Myocyte (in vitro differentiated cells): ENCODE results near the gene TYROBP. TPM values are rescaled to one million over a fixed set of nuclear protein-coding genes. Genes with fewer than 3 reads are reported as not detected.
"Not testable (repeated sequence)": the region's sequence is repeated elsewhere in the genome, so short reads cannot be mapped to it uniquely, and the experiment has no call there.

ENCODE experiments used
- DNase-seq: peaks from one replicate; pipeline ENCODE4 v3.0.0-alpha.2; 2012; ENCODE audit warnings: low read depth
- polyA plus RNA-seq: library from polyadenylated mRNA; unstranded; fragments of >200 nt; gene quantifications from one replicate; pipeline ENCODE4 v1.2.1, GENCODE V29; 2012; ENCODE audit warnings: missing spikeins
- total RNA-seq: library from RNA; depleted of rRNA; stranded (reverse); fragments of >200 nt; gene quantifications from 2 replicates; pipeline ENCODE4 v1.2.3, GENCODE V29; 2014

The TYROBP gene
- not detected in 2 replicates for total RNA-seq
- polyA plus RNA-seq, result not detected

- DNase-seq, result no peak
Measured at GRCh38 chr19:35908010-35908441, at the start of gene TYROBP. Gene TYROBP (minus strand): TSS chr19:35908295. CDS start chr19:35908228, 67 bp downstream.

GRCh38 chr19:35957411-35957810, 49.3 kb upstream of the TYROBP start:
- not testable (repeated sequence) for DNase-seq

GRCh38 chr19:35955881-35956634, 48.0 kb upstream of the TYROBP start:
- DNase-seq, result no peak

GRCh38 chr19:35949131-35949530, 41.0 kb upstream of the TYROBP start:
- no peak for DNase-seq

- no peak for DNase-seq
Measured at GRCh38 chr19:35946203-35946602, 38.1 kb upstream of the TYROBP start.

DNA sequence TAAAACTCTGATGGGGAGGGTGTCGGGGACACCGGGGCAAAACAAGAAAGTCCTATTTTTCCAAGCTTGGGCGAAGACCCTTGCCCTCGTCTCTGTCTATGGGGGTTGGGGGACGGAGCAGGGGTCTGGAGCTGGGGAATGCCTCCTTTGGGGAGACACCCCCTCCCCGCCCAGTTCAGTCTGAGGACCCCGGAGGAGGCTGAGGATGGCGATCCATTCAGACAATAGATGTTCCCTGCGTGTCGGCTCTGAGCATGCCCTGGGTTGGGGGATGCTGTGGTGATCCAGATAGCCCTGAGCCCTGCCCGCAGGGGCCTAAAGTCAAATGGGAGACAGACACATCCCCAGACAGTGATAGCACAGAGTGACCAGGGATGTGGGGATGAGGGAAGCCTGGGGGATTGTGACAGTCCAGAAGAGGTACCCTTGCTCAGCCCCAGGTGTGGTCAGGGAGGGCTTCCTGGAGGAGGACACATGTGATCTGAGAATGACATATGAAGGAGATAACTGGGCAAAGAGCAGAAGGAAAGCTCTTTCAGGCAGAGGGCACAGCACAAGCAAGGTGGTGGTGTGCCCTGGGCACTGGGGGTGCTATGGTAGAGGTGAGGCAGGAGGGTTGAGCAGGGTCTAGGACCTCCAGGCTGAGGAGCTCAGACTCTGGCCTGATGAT, 37.2 kb upstream of the TYROBP start:
- no peak for DNase-seq

DNA sequence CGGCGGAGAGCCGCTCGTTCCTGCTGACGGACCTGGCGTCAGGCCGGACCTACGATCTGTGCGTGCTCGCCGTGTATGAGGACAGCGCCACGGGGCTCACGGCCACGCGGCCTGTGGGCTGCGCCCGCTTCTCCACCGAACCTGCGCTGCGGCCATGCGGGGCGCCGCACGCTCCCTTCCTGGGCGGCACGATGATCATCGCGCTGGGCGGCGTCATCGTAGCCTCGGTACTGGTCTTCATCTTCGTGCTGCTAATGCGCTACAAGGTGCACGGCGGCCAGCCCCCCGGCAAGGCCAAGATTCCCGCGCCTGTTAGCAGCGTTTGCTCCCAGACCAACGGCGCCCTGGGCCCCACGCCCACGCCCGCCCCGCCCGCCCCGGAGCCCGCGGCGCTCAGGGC, 36.5 kb upstream of the TYROBP start:
- no peak for DNase-seq

- no peak for DNase-seq
Measured at GRCh38 chr19:35943321-35944301, 35.5 kb upstream of the TYROBP start.

DNA sequence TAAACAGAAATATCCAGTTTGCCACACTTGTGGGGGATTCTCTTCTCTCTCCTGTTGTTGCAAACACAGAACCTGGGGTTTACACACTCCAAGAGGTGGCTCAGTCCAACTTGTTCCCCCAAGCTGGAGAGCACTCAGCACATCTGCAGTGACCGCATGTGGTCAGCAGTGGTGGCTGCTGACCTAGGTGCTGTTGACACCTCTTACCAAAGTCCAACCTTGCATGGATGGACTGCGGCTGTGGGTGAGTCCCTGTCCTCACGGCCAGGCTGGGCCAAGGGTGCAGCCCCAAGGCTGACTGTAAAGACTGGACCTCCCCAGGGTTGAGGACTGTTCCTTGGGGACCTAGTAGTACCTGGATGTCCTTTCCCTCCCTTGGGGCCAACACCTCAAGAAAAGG, 34.1 kb upstream of the TYROBP start:
- DNase-seq, result no peak

DNA sequence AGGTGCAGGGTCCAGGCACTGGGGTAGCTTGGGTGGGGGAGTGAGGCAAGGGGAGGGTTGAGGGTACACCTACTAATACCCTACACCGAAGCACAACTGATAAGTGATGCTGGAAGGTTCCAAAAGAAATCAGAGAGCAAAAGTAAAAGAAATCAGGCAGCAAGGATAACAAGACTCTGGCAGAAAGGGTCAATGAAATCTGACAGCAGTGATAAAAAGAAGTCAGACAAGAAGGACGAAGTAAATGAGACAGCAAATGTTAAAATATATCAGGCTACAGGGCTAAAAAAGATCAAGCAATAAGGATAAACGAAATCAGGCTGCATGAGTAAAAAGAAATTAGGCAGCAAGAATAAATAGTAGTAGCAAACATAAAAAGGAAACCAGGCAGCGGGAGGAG, 32.7 kb upstream of the TYROBP start:
- no peak for DNase-seq

GRCh38 chr19:35940078-35940775, 32.1 kb upstream of the TYROBP start:
- no peak for DNase-seq

DNA sequence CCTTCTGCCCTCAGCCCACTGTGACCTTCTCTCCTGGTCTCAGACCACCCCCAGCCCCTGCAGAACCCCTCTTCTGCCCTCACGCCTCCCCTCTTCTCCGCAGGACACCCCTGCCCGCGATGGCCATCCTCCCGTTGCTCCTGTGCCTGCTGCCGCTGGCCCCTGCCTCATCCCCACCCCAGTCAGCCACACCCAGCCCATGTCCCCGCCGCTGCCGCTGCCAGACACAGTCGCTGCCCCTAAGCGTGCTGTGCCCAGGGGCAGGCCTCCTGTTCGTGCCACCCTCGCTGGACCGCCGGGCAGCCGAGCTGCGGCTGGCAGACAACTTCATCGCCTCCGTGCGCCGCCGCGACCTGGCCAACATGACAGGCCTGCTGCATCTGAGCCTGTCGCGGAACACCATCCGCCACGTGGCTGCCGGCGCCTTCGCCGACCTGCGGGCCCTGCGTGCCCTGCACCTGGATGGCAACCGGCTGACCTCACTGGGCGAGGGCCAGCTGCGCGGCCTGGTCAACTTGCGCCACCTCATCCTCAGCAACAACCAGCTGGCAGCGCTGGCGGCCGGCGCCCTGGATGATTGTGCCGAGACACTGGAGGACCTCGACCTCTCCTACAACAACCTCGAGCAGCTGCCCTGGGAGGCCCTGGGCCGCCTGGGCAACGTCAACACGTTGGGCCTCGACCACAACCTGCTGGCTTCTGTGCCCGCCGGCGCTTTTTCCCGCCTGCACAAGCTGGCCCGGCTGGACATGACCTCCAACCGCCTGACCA, 31.4 kb upstream of the TYROBP start:
- DNase-seq, result no peak

- no peak for DNase-seq
Measured at GRCh38 chr19:35938282-35939224, 30.5 kb upstream of the TYROBP start.

DNA sequence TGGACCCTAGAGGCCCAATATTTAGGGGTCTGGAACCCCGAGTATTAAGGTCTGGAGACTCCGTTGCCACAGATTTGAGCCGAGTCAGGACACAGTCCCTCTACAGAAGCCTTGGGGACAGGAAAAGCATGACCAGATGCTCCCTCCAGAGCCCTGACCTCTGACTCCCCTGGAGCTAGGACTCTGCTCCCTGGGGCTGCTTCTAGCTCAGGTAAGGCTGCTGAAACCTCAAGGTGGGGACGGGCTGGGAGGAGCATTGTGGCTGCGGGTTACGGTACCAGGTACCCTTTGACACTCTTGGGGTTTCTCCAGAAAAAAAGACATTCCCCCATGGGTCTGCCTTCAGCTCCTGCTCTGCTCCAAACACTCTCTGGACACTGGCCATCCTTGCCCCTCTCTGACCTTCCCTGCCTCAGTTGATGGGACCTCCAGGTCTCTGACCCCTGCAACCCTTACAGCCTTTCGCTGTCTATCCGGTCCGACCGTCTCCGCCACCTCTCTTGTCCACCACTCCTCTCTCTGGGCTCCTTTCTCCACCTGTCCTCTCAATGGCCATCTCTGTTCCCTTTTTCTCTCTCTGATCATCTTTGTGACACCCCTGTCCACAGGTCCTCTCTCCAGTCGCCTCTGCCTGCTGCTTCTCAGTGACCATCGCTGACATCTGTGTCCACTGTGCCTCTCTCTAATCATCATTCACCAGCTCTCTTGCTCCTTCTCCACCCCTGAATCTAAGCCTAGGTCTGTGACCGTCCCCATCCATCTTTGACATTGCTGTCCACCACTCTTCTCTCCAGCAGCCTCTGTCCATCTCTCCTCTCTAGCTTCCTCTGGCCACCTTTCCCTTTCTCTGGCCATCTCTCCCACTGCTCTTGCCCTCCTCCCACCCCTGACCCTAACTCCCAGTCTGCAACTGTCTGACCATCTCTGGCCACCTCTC, 29.5 kb upstream of the TYROBP start:
- DNase-seq, result no peak

DNA sequence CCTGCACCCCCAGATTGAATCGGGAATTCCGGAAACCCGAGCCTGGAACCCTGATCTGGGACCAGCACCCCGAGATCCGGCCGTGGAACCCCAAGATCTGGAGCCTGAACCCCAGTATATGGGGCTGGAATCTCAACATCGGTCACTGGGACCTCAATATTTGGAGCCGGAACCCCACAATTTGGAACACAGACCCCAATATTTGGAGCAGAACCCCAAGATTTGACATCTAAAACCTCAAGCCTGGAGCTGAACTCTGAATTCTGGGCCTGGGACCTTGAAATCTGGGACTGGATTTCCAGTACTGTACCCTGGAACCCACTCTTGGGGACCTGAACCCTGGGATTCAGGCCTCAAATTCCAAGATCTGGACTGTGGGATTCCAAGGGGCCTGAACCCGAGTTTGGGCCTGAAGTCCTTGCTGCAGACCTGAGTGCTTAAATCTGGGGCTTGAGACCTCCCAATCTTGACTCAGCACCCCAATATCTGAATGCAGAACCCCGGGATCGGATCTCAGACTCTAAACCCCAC, 28.7 kb upstream of the TYROBP start:
- DNase-seq, result no peak

DNA sequence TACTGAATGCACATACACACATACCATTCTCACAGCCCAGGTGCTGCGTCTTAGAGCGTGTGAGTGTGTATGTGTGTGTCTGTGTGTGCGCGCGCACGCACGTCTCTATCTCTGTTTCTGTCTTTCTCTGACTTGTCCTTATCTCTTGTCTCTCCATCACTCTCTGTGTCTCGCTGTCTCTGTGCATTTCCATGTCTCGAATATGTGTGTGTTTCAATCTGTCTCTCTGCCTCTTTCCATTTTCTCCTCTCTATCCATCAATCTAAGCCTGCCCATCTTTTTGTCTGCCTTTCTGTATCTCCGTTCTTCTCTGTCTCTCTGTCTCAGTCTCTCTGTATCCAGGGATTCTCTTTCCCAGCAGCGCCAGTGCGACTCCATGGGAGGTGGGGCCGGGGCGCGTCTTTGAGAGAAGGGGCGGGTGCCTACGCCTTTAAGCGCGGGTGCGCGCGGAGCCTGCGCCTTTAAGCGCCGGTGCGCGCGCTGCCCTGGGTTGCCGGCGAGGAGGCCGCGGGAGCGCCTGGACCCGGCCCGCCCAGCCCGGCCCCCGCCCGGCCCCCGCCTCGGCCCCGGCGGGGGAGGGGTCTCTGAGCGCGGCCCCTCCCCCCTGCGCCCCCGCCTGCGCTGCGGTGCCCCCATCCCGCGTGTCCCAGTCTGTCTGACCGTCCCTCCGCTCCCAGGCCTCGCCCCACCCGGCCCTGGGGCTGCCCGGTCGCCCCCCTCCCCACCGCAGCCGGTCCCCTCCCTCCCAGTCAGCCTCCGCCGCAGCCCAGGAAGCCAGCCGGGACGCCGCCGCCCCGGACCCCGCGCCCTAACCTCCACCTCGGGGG, 28.0 kb upstream of the TYROBP start, which contains the start of gene LRFN3:
LRFN3 (plus strand) TSS at position 464 of the 827 bp plus-strand sequence. CDS start 3,052 bp downstream, outside the sequence.
- peak; percentile 73 for DNase-seq
